Jurkat, Clone E6-1 (cell line): ENCODE results near the gene GPR137.
"Not testable (repeated sequence)": the region's sequence is repeated elsewhere in the genome, so short reads cannot be mapped to it uniquely, and the experiment has no call there.

Experiments
- DNase-seq: peaks from one replicate; pipeline ENCODE4 v3.0.0-alpha.2; 2011; ENCODE audit warnings: low read depth, low spot score
- H3K4me3 ChIP-seq: 2 replicates; pipeline ENCODE4 v1.5.1; 2011; ENCODE audit warnings: mild to moderate bottlenecking, low read length, control low read depth, moderate library complexity

GPR137 gene

GRCh38 chr11:64295760-64296159 is 10.1 kb downstream of the GPR137 start:
- no peak for DNase-seq
- H3K4me3 ChIP-seq: no peak overlapping the region

GRCh38 chr11:64296236-64296635 is 10.6 kb downstream of the GPR137 start:
- no peak overlapping the region for H3K4me3 ChIP-seq
- DNase-seq: no peak

GRCh38 chr11:64296830-64297698 is 11.4 kb downstream of the GPR137 start:
- DNase-seq: no peak
- no peak overlapping the region for H3K4me3 ChIP-seq

- DNase-seq: no peak
- no peak overlapping the region for H3K4me3 ChIP-seq
These were observed 12.2 kb downstream of the GPR137 start for GRCh38 chr11:64297699-64298358.

GRCh38 chr11:64298966-64299846 is 13.6 kb downstream of the GPR137 start:
- no peak overlapping the region for H3K4me3 ChIP-seq
- no peak for DNase-seq

GRCh38 chr11:64299847-64300648 is 14.4 kb downstream of the GPR137 start, which contains the start of gene CATSPERZ:
Gene CATSPERZ (plus strand): TSS chr11:64300358. CDS start chr11:64300411, 53 bp downstream.
- no peak for DNase-seq
- H3K4me3 ChIP-seq: no peak within 1 kb of the TSS

- H3K4me3 ChIP-seq: no peak overlapping the region
- no peak for DNase-seq
These were observed 17.7 kb downstream of the GPR137 start for GRCh38 chr11:64303109-64304031.

GRCh38 chr11:64304032-64304315 is 18.3 kb downstream of the GPR137 start:
- DNase-seq: no peak
- peak overlapping the region; percentile 87 for H3K4me3 ChIP-seq

- peak; percentile 90 for DNase-seq
- H3K4me3 ChIP-seq: peak overlapping the region; percentile 87
These were observed 18.8 kb downstream of the GPR137 start for GRCh38 chr11:64304316-64305072.

- DNase-seq: peak; percentile 96
- peak within 1 kb of the TSS; percentile 90 for H3K4me3 ChIP-seq
These were observed 19.5 kb downstream of the GPR137 start, which contains the start of gene ESRRA for GRCh38 chr11:64305075-64305690. Gene ESRRA (plus strand): TSS chr11:64305524. CDS start chr11:64307180, 1,656 bp downstream.

- peak; percentile 63 for DNase-seq
- H3K4me3 ChIP-seq: peak overlapping the region; percentile 90
These were observed 20.3 kb downstream of the GPR137 start for GRCh38 chr11:64305691-64306562.

GRCh38 chr11:64306563-64306875 is 20.9 kb downstream of the GPR137 start:
- peak overlapping the region; percentile 90 for H3K4me3 ChIP-seq
- no peak for DNase-seq

- no peak for DNase-seq
- peak overlapping the region; percentile 90 for H3K4me3 ChIP-seq
These were observed 21.4 kb downstream of the GPR137 start for GRCh38 chr11:64306876-64307622.

- DNase-seq, H3K4me3 ChIP-seq: not testable (repeated sequence)
These were observed 22.1 kb downstream of the GPR137 start for GRCh38 chr11:64307795-64308194.

GRCh38 chr11:64312947-64313346 is 27.3 kb downstream of the GPR137 start:
- no peak for DNase-seq
- no peak overlapping the region for H3K4me3 ChIP-seq
